ENCODE measurements around the gene DHRSX.
"Not testable (repeated sequence)": the region's sequence is repeated elsewhere in the genome, so short reads cannot be mapped to it uniquely, and the experiment has no call there.

DHRSX gene

GRCh38 chrX:2474280-2474962 lies 26.4 kb downstream of the DHRSX start:
- Histone ChIP-seq H3K9me3 (ENCODE audit: control insufficient read depth, insufficient read depth, low read length) (no peaks in the 10 kb centered on the region), H3K36me3 (ENCODE audit: control insufficient read depth, insufficient read depth, low read length) (no peaks in the 10 kb centered on the region), H3K27ac (ENCODE audit: low read length) (no peak overlapping the region), H3K4me3 (ENCODE audit: low read length) (no peak overlapping the region), H3K27me3 (ENCODE audit: control insufficient read depth, insufficient read depth, low read length) (no peaks in the 10 kb centered on the region), H3K4me1 (ENCODE audit: control insufficient read depth, insufficient read depth, low read length) (no peaks in the 10 kb centered on the region)
- no CpG with 5 or more reads among the region's 20 CpGs for WGBS (ENCODE audit: insufficient coverage, insufficient read length)
- no peak for DNase-seq (ENCODE audit: low read depth, low spot score)

- no CpG with 5 or more reads among the region's 15 CpGs for WGBS (ENCODE audit: insufficient coverage, insufficient read length)
- H3K4me1 ChIP-seq (ENCODE audit: control insufficient read depth, insufficient read depth, low read length); H3K27me3 ChIP-seq (ENCODE audit: control insufficient read depth, insufficient read depth, low read length); H3K9me3 ChIP-seq (ENCODE audit: control insufficient read depth, insufficient read depth, low read length); H3K36me3 ChIP-seq (ENCODE audit: control insufficient read depth, insufficient read depth, low read length); DNase-seq (ENCODE audit: low read depth, low spot score); H3K27ac ChIP-seq (ENCODE audit: low read length); H3K4me3 ChIP-seq (ENCODE audit: low read length): not testable (repeated sequence)
Observed at GRCh38 chrX:2473064-2473463, 27.7 kb downstream of the DHRSX start.

- WGBS (ENCODE audit: insufficient coverage, insufficient read length) = no CpG with 5 or more reads among the region's 7 CpGs
- no peak for DNase-seq (ENCODE audit: low read depth, low spot score)
- H3K4me3 ChIP-seq (ENCODE audit: low read length) = no peak overlapping the region
- H3K36me3 ChIP-seq (ENCODE audit: control insufficient read depth, insufficient read depth, low read length) = peaks cover 4% of the 10 kb centered on the region; the same call in 1 of the 2 replicates
- H3K9me3 ChIP-seq (ENCODE audit: control insufficient read depth, insufficient read depth, low read length) = no peaks in the 10 kb centered on the region
- no peaks in the 10 kb centered on the region for H3K27me3 ChIP-seq (ENCODE audit: control insufficient read depth, insufficient read depth, low read length)
- H3K4me1 ChIP-seq (ENCODE audit: control insufficient read depth, insufficient read depth, low read length) = no peaks in the 10 kb centered on the region
- no peak overlapping the region for H3K27ac ChIP-seq (ENCODE audit: low read length)
Observed at GRCh38 chrX:2471641-2472040, 29.1 kb downstream of the DHRSX start.

GRCh38 chrX:2471126-2471525 lies 29.6 kb downstream of the DHRSX start:
- H3K4me1 ChIP-seq (ENCODE audit: control insufficient read depth, insufficient read depth, low read length); DNase-seq (ENCODE audit: low read depth, low spot score); H3K4me3 ChIP-seq (ENCODE audit: low read length); H3K36me3 ChIP-seq (ENCODE audit: control insufficient read depth, insufficient read depth, low read length); H3K27ac ChIP-seq (ENCODE audit: low read length); H3K27me3 ChIP-seq (ENCODE audit: control insufficient read depth, insufficient read depth, low read length); H3K9me3 ChIP-seq (ENCODE audit: control insufficient read depth, insufficient read depth, low read length): not testable (repeated sequence)
- no CpG with 5 or more reads among the region's 10 CpGs for WGBS (ENCODE audit: insufficient coverage, insufficient read length)

GRCh38 chrX:2469852-2470251 lies 30.9 kb downstream of the DHRSX start:
- not testable (repeated sequence) for H3K36me3 ChIP-seq (ENCODE audit: control insufficient read depth, insufficient read depth, low read length); H3K27ac ChIP-seq (ENCODE audit: low read length); H3K9me3 ChIP-seq (ENCODE audit: control insufficient read depth, insufficient read depth, low read length); H3K4me3 ChIP-seq (ENCODE audit: low read length); DNase-seq (ENCODE audit: low read depth, low spot score); H3K27me3 ChIP-seq (ENCODE audit: control insufficient read depth, insufficient read depth, low read length); H3K4me1 ChIP-seq (ENCODE audit: control insufficient read depth, insufficient read depth, low read length)
- WGBS (ENCODE audit: insufficient coverage, insufficient read length) = no CpG with 5 or more reads among the region's 4 CpGs

GRCh38 chrX:2469196-2469685 lies 31.5 kb downstream of the DHRSX start:
- H3K9me3 ChIP-seq (ENCODE audit: control insufficient read depth, insufficient read depth, low read length) = no peaks in the 10 kb centered on the region
- WGBS (ENCODE audit: insufficient coverage, insufficient read length) = no CpG with 5 or more reads among the region's 22 CpGs
- H3K27ac ChIP-seq (ENCODE audit: low read length) = no peak overlapping the region
- H3K27me3 ChIP-seq (ENCODE audit: control insufficient read depth, insufficient read depth, low read length) = no peaks in the 10 kb centered on the region
- no peak overlapping the region for H3K4me3 ChIP-seq (ENCODE audit: low read length)
- H3K36me3 ChIP-seq (ENCODE audit: control insufficient read depth, insufficient read depth, low read length) = peaks cover 4% of the 10 kb centered on the region; the same call in 1 of the 2 replicates
- no peak for DNase-seq (ENCODE audit: low read depth, low spot score)
- H3K4me1 ChIP-seq (ENCODE audit: control insufficient read depth, insufficient read depth, low read length) = no peaks in the 10 kb centered on the region

GRCh38 chrX:2468261-2469195 lies 32.2 kb downstream of the DHRSX start:
- no peaks in the 10 kb centered on the region for H3K9me3 ChIP-seq (ENCODE audit: control insufficient read depth, insufficient read depth, low read length)
- H3K27ac ChIP-seq (ENCODE audit: low read length) = no peak overlapping the region
- H3K4me3 ChIP-seq (ENCODE audit: low read length) = no peak overlapping the region
- no peak for DNase-seq (ENCODE audit: low read depth, low spot score)
- H3K36me3 ChIP-seq (ENCODE audit: control insufficient read depth, insufficient read depth, low read length) = peaks cover 8% of the 10 kb centered on the region; the same call in 1 of the 2 replicates
- H3K27me3 ChIP-seq (ENCODE audit: control insufficient read depth, insufficient read depth, low read length) = no peaks in the 10 kb centered on the region
- H3K4me1 ChIP-seq (ENCODE audit: control insufficient read depth, insufficient read depth, low read length) = no peaks in the 10 kb centered on the region
- WGBS (ENCODE audit: insufficient coverage, insufficient read length) = no CpG with 5 or more reads among the region's 32 CpGs

GRCh38 chrX:2466876-2467656 lies 33.7 kb downstream of the DHRSX start:
- peaks cover 8% of the 10 kb centered on the region; the same call in 1 of the 2 replicates for H3K36me3 ChIP-seq (ENCODE audit: control insufficient read depth, insufficient read depth, low read length)
- H3K27ac ChIP-seq (ENCODE audit: low read length) = no peak overlapping the region
- H3K9me3 ChIP-seq (ENCODE audit: control insufficient read depth, insufficient read depth, low read length) = no peaks in the 10 kb centered on the region
- no peak overlapping the region for H3K4me3 ChIP-seq (ENCODE audit: low read length)
- WGBS (ENCODE audit: insufficient coverage, insufficient read length) = no CpG with 5 or more reads among the region's 20 CpGs
- peaks cover 2% of the 10 kb centered on the region; the same call in 1 of the 2 replicates for H3K4me1 ChIP-seq (ENCODE audit: control insufficient read depth, insufficient read depth, low read length)
- DNase-seq (ENCODE audit: low read depth, low spot score) = no peak
- no peaks in the 10 kb centered on the region for H3K27me3 ChIP-seq (ENCODE audit: control insufficient read depth, insufficient read depth, low read length)

GRCh38 chrX:2464677-2465166 lies 36.1 kb downstream of the DHRSX start:
- Histone ChIP-seq H3K27me3 (ENCODE audit: control insufficient read depth, insufficient read depth, low read length) (no peaks in the 10 kb centered on the region), H3K4me1 (ENCODE audit: control insufficient read depth, insufficient read depth, low read length) (peaks cover 2% of the 10 kb centered on the region; the same call in 1 of the 2 replicates), H3K27ac (ENCODE audit: low read length) (no peak overlapping the region), H3K9me3 (ENCODE audit: control insufficient read depth, insufficient read depth, low read length) (no peaks in the 10 kb centered on the region), H3K4me3 (ENCODE audit: low read length) (no peak overlapping the region), H3K36me3 (ENCODE audit: control insufficient read depth, insufficient read depth, low read length) (peaks cover 8% of the 10 kb centered on the region; the same call in 1 of the 2 replicates)
- no peak for DNase-seq (ENCODE audit: low read depth, low spot score)
- WGBS (ENCODE audit: insufficient coverage, insufficient read length) = no CpG with 5 or more reads among the region's 15 CpGs

All from iPS DF 6.9 (cell line).